IMR-90 (cell line): ENCODE data around the gene ECE2. TPM values are rescaled to one million over a fixed set of nuclear protein-coding genes. Genes with fewer than 3 reads are reported as not detected.

Experiments used
- ATAC-seq: fragments of 200-7000 bp; cut with Tn5 transposase; 2 replicates; pipeline ENCODE4 v1.9.1; 2020; ENCODE audit warnings: low read depth, mild to moderate bottlenecking, moderate library complexity
- BruUV-seq: library from RNA; stranded (reverse); fragments of 400-500 nt; replicated peaks from 2 replicates; lab custom pipeline; 2021; lab: Mats Ljungman, UMichigan
- CTCF ChIA-PET: fragments of 300-600 bp; formaldehyde crosslinking; extraction: SDS; loops from one replicate; lab custom pipeline; 2021; ENCODE audit warnings: antibody characterized with exemption; lab: Yijun Ruan, JAX
- POLR2A ChIA-PET: fragments of 300-600 bp; sonication (Branson Sonifier 250); formaldehyde crosslinking; loops from one replicate; lab custom pipeline; 2022; ENCODE audit warnings: antibody characterized with exemption; ENCODE audit not compliant: unreplicated experiment; lab: Charles Lee
- DNase-seq: peaks from one replicate; pipeline ENCODE4 v3.0.0; 2013
- H2AFZ ChIP-seq: replicated peaks from 2 replicates; pipeline ENCODE3; 2013; ENCODE audit warnings: low read length, mild to moderate bottlenecking; ENCODE audit not compliant: poor library complexity
- H2AK5ac ChIP-seq: 2 replicates; pipeline ENCODE4 v1.6.1; 2013; ENCODE audit warnings: low read depth, low read length, inconsistent platforms
- H2AK9ac ChIP-seq: replicated peaks from 2 replicates; pipeline ENCODE3; 2013; ENCODE audit warnings: mild to moderate bottlenecking, low read depth, low read length, moderate library complexity; ENCODE audit not compliant: poor library complexity
- H2BK120ac ChIP-seq: 2 replicates; pipeline ENCODE4 v1.6.1; 2013; ENCODE audit warnings: low read depth, low read length, inconsistent platforms
- H2BK15ac ChIP-seq: 3 replicates; pipeline ENCODE4 v1.6.1; 2013; ENCODE audit warnings: low read depth, low read length, inconsistent platforms
- H2BK20ac ChIP-seq: 2 replicates; pipeline ENCODE4 v1.6.1; 2013; ENCODE audit warnings: low read depth, mild to moderate bottlenecking, inconsistent platforms, low read length, moderate library complexity
- H2BK5ac ChIP-seq: 2 replicates; pipeline ENCODE4 v1.6.1; 2013; ENCODE audit warnings: mild to moderate bottlenecking, low read depth, low read length, inconsistent platforms; ENCODE audit not compliant: poor library complexity, severe bottlenecking
- H3K14ac ChIP-seq: replicated peaks from 2 replicates; pipeline ENCODE4 v1.6.1; 2013; ENCODE audit warnings: low read depth, low read length, inconsistent platforms
- H3K18ac ChIP-seq: 2 replicates; pipeline ENCODE4 v1.6.1; 2013; ENCODE audit warnings: low read depth, low read length, control low read depth
- H3K23ac ChIP-seq: 2 replicates; pipeline ENCODE4 v1.6.1; 2013; ENCODE audit warnings: low read depth, low read length, inconsistent platforms
- H3K27ac ChIP-seq: 2 replicates; pipeline ENCODE4 v1.5.1; 2013; ENCODE audit warnings: mild to moderate bottlenecking, control low read depth, low read length; ENCODE audit not compliant: insufficient read depth
- H3K27me3 ChIP-seq: 2 replicates; pipeline ENCODE4 v1.6.1; 2013; ENCODE audit warnings: low read length; ENCODE audit not compliant: control insufficient read depth, insufficient read depth
- H3K36me3 ChIP-seq: 2 replicates; pipeline ENCODE4 v1.6.1; 2013; ENCODE audit warnings: low read length, mixed read lengths; ENCODE audit not compliant: control insufficient read depth, insufficient read depth
- H3K4ac ChIP-seq: 2 replicates; pipeline ENCODE4 v1.6.1; 2013; ENCODE audit warnings: low read depth, low read length, inconsistent platforms
- H3K4me1 ChIP-seq: 2 replicates; pipeline ENCODE4 v1.6.1; 2013; ENCODE audit warnings: low read length, mixed read lengths; ENCODE audit not compliant: control insufficient read depth, insufficient read depth
- H3K4me2 ChIP-seq: 2 replicates; pipeline ENCODE4 v1.6.1; 2013; ENCODE audit warnings: low read depth, mild to moderate bottlenecking, control low read depth, low read length, moderate library complexity
- H3K4me3 ChIP-seq: 2 replicates; pipeline ENCODE4 v1.5.1; 2013; ENCODE audit warnings: low read depth, mild to moderate bottlenecking, control low read depth, low read length, moderate library complexity; ENCODE audit not compliant: insufficient read depth
- H3K56ac ChIP-seq: 2 replicates; pipeline ENCODE4 v1.6.1; 2013; ENCODE audit warnings: low read length, inconsistent platforms; ENCODE audit not compliant: insufficient read depth; ENCODE audit errors: extremely low read depth
- H3K79me1 ChIP-seq, 2 experiments: 2 replicates each; pipeline ENCODE4 v1.6.1; 2013; ENCODE audit warnings: low read length in 2 of 2, inconsistent platforms in 1 of 2, low read depth in 1 of 2
- H3K9ac ChIP-seq: 2 replicates; pipeline ENCODE4 v1.6.1; 2013; ENCODE audit warnings: low read depth, low read length, control low read depth
- H3K9me1 ChIP-seq: 2 replicates; pipeline ENCODE4 v1.6.1; 2013; ENCODE audit warnings: low read length, inconsistent platforms; ENCODE audit not compliant: insufficient read depth
- H3K9me3 ChIP-seq: 2 replicates; pipeline ENCODE4 v1.6.1; 2013; ENCODE audit warnings: low read length; ENCODE audit not compliant: control insufficient read depth, insufficient read depth
- H4K20me1 ChIP-seq: 2 replicates; pipeline ENCODE4 v1.6.1; 2013; ENCODE audit warnings: low read length, inconsistent platforms; ENCODE audit not compliant: insufficient read depth
- H4K5ac ChIP-seq: 2 replicates; pipeline ENCODE4 v1.6.1; 2013; ENCODE audit warnings: mild to moderate bottlenecking, low read depth, low read length, control low read depth
- H4K8ac ChIP-seq, 2 experiments: 2 replicates each; pipeline ENCODE4 v1.6.1; 2013; ENCODE audit warnings: low read depth in 2 of 2, low read length in 2 of 2, control low read depth in 1 of 2, inconsistent platforms in 1 of 2
- H4K91ac ChIP-seq: 2 replicates; pipeline ENCODE4 v1.6.1; 2013; ENCODE audit warnings: low read depth, low read length, inconsistent platforms; ENCODE audit not compliant: insufficient read depth
- MAFK ChIP-seq: IDR thresholded peaks from 2 replicates; pipeline ENCODE4 v1.6.1; 2012; ENCODE audit warnings: low read depth, low read length, improper control_type of control experiment
- POLR2A ChIP-seq: IDR thresholded peaks from 2 replicates; pipeline ENCODE4 v1.6.1; 2012; ENCODE audit warnings: mild to moderate bottlenecking, low read depth, low read length
- RCOR1 ChIP-seq: IDR thresholded peaks from 2 replicates; pipeline ENCODE4 v1.6.1; 2012; ENCODE audit warnings: mild to moderate bottlenecking, low read length, improper control_type of control experiment; ENCODE audit not compliant: insufficient replicate concordance
- WGBS, 2 experiments: methylation state at CpG; one replicate each; pipeline versions ENCODE4 v1.1.5 to v1.1.7; 2013; ENCODE audit warnings: missing lambda C conversion rate in 2 of 2; ENCODE audit not compliant: insufficient read length in 1 of 2; ENCODE audit errors: extremely low coverage in 2 of 2; 5-methylcytosine and 5-hydroxymethylcytosine counted together
- dilution Hi-C: fragments of 300-500 bp; cut with HindIII; formaldehyde crosslinking; loops from one replicate; pipeline ENCODE4 v1.14.3; 2018; ENCODE audit warnings: low sequenced_read_pairs; ENCODE audit not compliant: unreplicated experiment
- in situ Hi-C: fragments of 300-500 bp; cut with MboI; formaldehyde crosslinking; loops from 3 replicates; pipeline ENCODE4 v1.14.3; 2019; ENCODE audit warnings: low sequenced_read_pairs, inconsistent platforms, mixed read lengths
- intact Hi-C: fragments of 100-400 bp; cut with micrococcal nuclease; formaldehyde crosslinking; loops from 2 replicates; pipeline ENCODE4 v1.10.0; 2022
- polyA plus RNA-seq, 3 experiments: library from polyadenylated mRNA; depleted of rRNA; stranded (reverse); fragments of >200 nt; gene quantifications; 2 replicates each; pipeline ENCODE4 v1.2.3, GENCODE V29; 2012; ENCODE audit warnings: low replicate concordance in 1 of 3
- total RNA-seq: library from RNA; depleted of rRNA; stranded (reverse); fragments of >200 nt; gene quantifications from 2 replicates; pipeline ENCODE4 v1.2.3, GENCODE V29; 2012
- TF ChIP-seq, protein P1 (sequence below): fragments of 150-350 bp; IDR thresholded peaks from 2 replicates; pipeline ENCODE4 v1.6.1; 2016; ENCODE audit warnings: low read depth, mild to moderate bottlenecking, low read length, moderate library complexity, borderline replicate concordance

The ECE2 gene
- total and polyA plus RNA-seq, 2 of the 4 experiments (the other 2 are of a cell fraction), result not detected

DNA sequence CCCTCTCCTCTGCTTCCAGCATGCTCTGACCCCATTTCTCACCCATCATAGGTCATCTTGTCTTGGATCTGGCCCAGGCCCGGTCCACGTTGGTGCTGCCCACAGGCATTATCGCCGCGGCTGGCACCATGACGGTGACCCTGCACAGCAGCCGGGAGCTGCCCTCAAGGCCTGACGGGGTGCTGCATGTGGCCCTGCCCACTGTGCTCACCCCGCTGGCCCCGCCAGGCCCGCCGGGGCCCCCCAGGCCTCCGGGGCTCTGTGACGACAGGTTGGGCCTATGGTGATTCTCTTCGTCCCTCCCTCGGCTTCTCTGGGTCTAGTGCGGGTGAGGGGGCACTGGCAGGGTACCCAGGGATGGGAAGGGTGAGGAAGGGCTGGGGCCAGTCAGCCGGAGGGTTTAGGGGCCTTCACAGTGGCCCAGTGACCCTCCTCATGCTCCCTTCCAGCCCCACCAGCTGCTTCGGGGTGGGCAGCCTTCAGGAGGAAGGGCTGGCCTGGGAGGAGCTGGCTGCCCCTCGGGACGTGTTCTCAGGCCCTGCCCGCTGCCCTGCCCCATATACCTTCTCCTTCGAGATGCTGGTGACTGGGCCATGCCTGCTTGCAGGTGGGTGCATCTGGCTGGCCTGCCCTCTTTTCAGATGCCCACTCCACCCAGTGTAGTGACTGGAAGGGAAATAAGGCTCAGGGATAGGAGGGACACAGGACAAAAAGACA is 42.5 kb upstream of the ECE2 start:
- Histone ChIP-seq H3K4me2 (no peak overlapping the region), H4K20me1 (no peaks in the 10 kb centered on the region; the same call in 1 of the 2 replicates), H3K23ac (no peak overlapping the region), H3K27me3 (peaks cover 63% of the 10 kb centered on the region), H3K9me1 (0 out of 2 replicates have a peak, but pooled peaks cover 3% of the 10 kb centered on the region), H2AK5ac (no peak overlapping the region), H2BK20ac (no peak overlapping the region), H3K4me3 (no peak overlapping the region), H3K4ac (no peak overlapping the region), H3K9me3 (no peaks in the 10 kb centered on the region), H4K5ac (no peak overlapping the region), H2AK9ac (no peak overlapping the region), H3K79me1 (no peaks in the 10 kb centered on the region), H3K9ac (no peak overlapping the region), H2AFZ (no peak overlapping the region), H3K4me1 (no peaks in the 10 kb centered on the region; the same call in 1 of the 2 replicates), H2BK15ac (no peak overlapping the region), H3K14ac (no peak overlapping the region), H4K91ac (no peak overlapping the region), H4K8ac (no peak overlapping the region), H3K36me3 (no peaks in the 10 kb centered on the region), H3K27ac (no peak overlapping the region), H2BK120ac (no peak overlapping the region), H2BK5ac (no peak overlapping the region), H3K56ac (no peak overlapping the region), H3K18ac (no peak overlapping the region)
- in situ Hi-C loops, result no loop called here
- dilution Hi-C loops, result no loop called here
- BruUV-seq, result no TSS peak
- DNase-seq, result no peak
- intact Hi-C loops, result no loop called here
- CTCF ChIA-PET, result interaction anchor here (0.6 kb wide), 1 partner anchor 11 kb away, joined by 4 read pairs; no protein-coding TSS in a partner anchor
- WGBS, 2 experiments, result 96% methylated on average over 6 of the region's 23 CpGs; no CpG with 5 or more reads in 1 of the 2 experiments
- no peak for ATAC-seq
- TF ChIP-seq MAFK (no peak), RCOR1 (no peak), POLR2A (no peak)
- TF ChIP-seq, protein P1, sequence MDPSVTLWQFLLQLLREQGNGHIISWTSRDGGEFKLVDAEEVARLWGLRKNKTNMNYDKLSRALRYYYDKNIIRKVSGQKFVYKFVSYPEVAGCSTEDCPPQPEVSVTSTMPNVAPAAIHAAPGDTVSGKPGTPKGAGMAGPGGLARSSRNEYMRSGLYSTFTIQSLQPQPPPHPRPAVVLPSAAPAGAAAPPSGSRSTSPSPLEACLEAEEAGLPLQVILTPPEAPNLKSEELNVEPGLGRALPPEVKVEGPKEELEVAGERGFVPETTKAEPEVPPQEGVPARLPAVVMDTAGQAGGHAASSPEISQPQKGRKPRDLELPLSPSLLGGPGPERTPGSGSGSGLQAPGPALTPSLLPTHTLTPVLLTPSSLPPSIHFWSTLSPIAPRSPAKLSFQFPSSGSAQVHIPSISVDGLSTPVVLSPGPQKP, result no peak
- POLR2A ChIA-PET, result interaction anchor here (0.5 kb wide), 1 partner anchor 530 kb away, joined by 11 read pairs; no protein-coding TSS in a partner anchor
